CD4-positive, alpha-beta memory T cell (primary cell): ENCODE data around the gene GGT6. TPM values are rescaled to one million over a fixed set of nuclear protein-coding genes. Genes with fewer than 3 reads are reported as not detected.

Experiments used
- CTCF ChIA-PET: fragments of 350-600 bp; sonication (Branson Sonifier 250); formaldehyde crosslinking; loops from one replicate; lab custom pipeline; 2021; ENCODE audit warnings: inconsistent platforms; ENCODE audit not compliant: partially characterized antibody; lab: Charles Lee
- POLR2A ChIA-PET: fragments of 350-600 bp; sonication (Branson Sonifier 250); formaldehyde crosslinking; loops from one replicate; lab custom pipeline; 2021; ENCODE audit not compliant: partially characterized antibody; lab: Charles Lee
- DNase-seq, 5 donors: peaks; one replicate each; pipeline versions ENCODE4 v3.0.0 to v3.0.0-alpha.2; 2020 to 2022; ENCODE audit warnings: mixed read lengths in 1 of 5
- H3K27ac ChIP-seq: one replicate; pipeline ENCODE4 v1.7.0; 2013; ENCODE audit warnings: low read depth, low read length
- H3K27me3 ChIP-seq: 2 replicates; pipeline ENCODE4 v1.7.0; 2013; ENCODE audit warnings: mild to moderate bottlenecking, low read length, moderate library complexity; ENCODE audit not compliant: insufficient read depth
- H3K36me3 ChIP-seq: 2 replicates; pipeline ENCODE4 v1.7.0; 2013; ENCODE audit warnings: mild to moderate bottlenecking, low read length, moderate library complexity; ENCODE audit not compliant: insufficient read depth
- H3K4me1 ChIP-seq: 2 replicates; pipeline ENCODE4 v1.7.0; 2013; ENCODE audit warnings: mild to moderate bottlenecking, low read length, moderate library complexity; ENCODE audit not compliant: insufficient read depth
- H3K4me3 ChIP-seq, 2 donors: one replicate each; pipeline ENCODE4 v1.7.0; 2013; ENCODE audit warnings: low read length in 2 of 2, mild to moderate bottlenecking in 1 of 2
- H3K9me3 ChIP-seq, 2 donors: one replicate each; pipeline ENCODE4 v1.7.0; 2013; ENCODE audit warnings: low read length in 2 of 2, control low read depth in 1 of 2; ENCODE audit not compliant: control insufficient read depth in 1 of 2
- H3K27ac Mint-ChIP-seq, 7 donors: one replicate each; pipeline ENCODE4 v1.8.0; 2020 to 2021; ENCODE audit warnings: mixed read lengths in 7 of 7, mild to moderate bottlenecking in 6 of 7, inconsistent platforms in 3 of 7, moderate library complexity in 3 of 7
- H3K27me3 Mint-ChIP-seq, 2 donors: one replicate each; pipeline ENCODE4 v1.8.0; 2020 to 2021; ENCODE audit warnings: mixed read lengths in 2 of 2
- H3K36me3 Mint-ChIP-seq, 2 donors: one replicate each; pipeline ENCODE4 v1.8.0; 2020 to 2021; ENCODE audit warnings: mixed read lengths in 2 of 2, inconsistent platforms in 1 of 2, mild to moderate bottlenecking in 1 of 2
- H3K4me1 Mint-ChIP-seq, 4 donors: one replicate each; pipeline ENCODE4 v1.8.0; 2020 to 2021; ENCODE audit warnings: mixed read lengths in 4 of 4, mild to moderate bottlenecking in 1 of 4
- H3K4me3 Mint-ChIP-seq, 8 donors: one replicate each; pipeline ENCODE4 v1.8.0; 2020 to 2021; ENCODE audit warnings: mixed read lengths in 8 of 8, mild to moderate bottlenecking in 7 of 8, moderate library complexity in 6 of 8, inconsistent platforms in 3 of 8
- H3K9me3 Mint-ChIP-seq, 8 donors: one replicate each; pipeline ENCODE4 v1.8.0; 2020 to 2021; ENCODE audit warnings: mixed read lengths in 8 of 8, mild to moderate bottlenecking in 5 of 8, inconsistent platforms in 3 of 8, moderate library complexity in 1 of 8
- intact Hi-C: fragments of 100-400 bp; cut with micrococcal nuclease; formaldehyde crosslinking; loops from one replicate; pipeline ENCODE4 v1.15.1; 2023
- polyA plus RNA-seq, 2 donors: library from polyadenylated mRNA; unstranded; fragments of 300-500 nt; fragmentation: Illumina TruSeq; gene quantifications; one replicate each; pipeline ENCODE4 v1.2.3, GENCODE V29; 2021
- total RNA-seq, 2 experiments: library from RNA; stranded (reverse); gene quantifications; one replicate each; pipeline ENCODE4 v1.2.3, GENCODE V29; 2021

The GGT6 gene
- total and polyA plus RNA-seq, 4 experiments from 2014 or later = not detected

GRCh38 chr17:4548061-4548461 lies 12.3 kb downstream of the GGT6 start:
- Mint-ChIP-seq H3K4me1 (peaks cover 0 to 2% (median 0%) of the 10 kb centered on the region in 4 donors), H3K9me3 (no peaks in the 10 kb centered on the region), H3K36me3 (peaks cover 19 to 47% of the 10 kb centered on the region in 2 donors), H3K27me3 (no peaks in the 10 kb centered on the region), H3K27ac (no peak overlapping the region), H3K4me3 (no peak overlapping the region)
- CTCF ChIA-PET = interaction anchor here (1.7 kb wide), 1 partner anchor 19 kb away, joined by 4 read pairs; no protein-coding TSS in a partner anchor
- Histone ChIP-seq H3K9me3 (no peaks in the 10 kb centered on the region), H3K27ac (no peak overlapping the region), H3K4me3 (no peak overlapping the region), H3K4me1 (no peaks in the 10 kb centered on the region), H3K27me3 (no peaks in the 10 kb centered on the region), H3K36me3 (peaks cover 73% of the 10 kb centered on the region)
- POLR2A ChIA-PET = interaction anchor here (1.1 kb wide), 1 partner anchor 17 kb away, joined by 3 read pairs; no protein-coding TSS in a partner anchor
- intact Hi-C loops = no loop called here
- DNase-seq = no peak

GRCh38 chr17:4547118-4547906 lies 13.1 kb downstream of the GGT6 start:
- no peaks in the 10 kb centered on the region for H3K27me3 Mint-ChIP-seq
- Histone ChIP-seq H3K27me3 (no peaks in the 10 kb centered on the region), H3K27ac (no peak overlapping the region), H3K9me3 (no peaks in the 10 kb centered on the region), H3K4me3 (no peak overlapping the region), H3K4me1 (no peaks in the 10 kb centered on the region), H3K36me3 (peaks cover 75% of the 10 kb centered on the region)
- no peaks in the 10 kb centered on the region for H3K9me3 Mint-ChIP-seq
- CTCF ChIA-PET = no interaction called here
- peak overlapping the region in 1 of 7 donors; percentile 23 for H3K27ac Mint-ChIP-seq
- peaks cover 0 to 2% (median 0%) of the 10 kb centered on the region in 4 donors for H3K4me1 Mint-ChIP-seq
- H3K4me3 Mint-ChIP-seq = no peak overlapping the region
- intact Hi-C loops = no loop called here
- peaks cover 18 to 47% of the 10 kb centered on the region in 2 donors for H3K36me3 Mint-ChIP-seq
- POLR2A ChIA-PET = no interaction called here
- DNase-seq = no peak

- no peaks in the 10 kb centered on the region for H3K9me3 Mint-ChIP-seq
- H3K36me3 Mint-ChIP-seq = peaks cover 13 to 45% of the 10 kb centered on the region in 2 donors
- CTCF ChIA-PET = no interaction called here
- peaks cover 69% of the 10 kb centered on the region for H3K36me3 ChIP-seq
- no peak overlapping the region for H3K27ac Mint-ChIP-seq
- H3K4me1 ChIP-seq = no peaks in the 10 kb centered on the region
- DNase-seq = no peak
- H3K4me3 ChIP-seq = no peak overlapping the region
- no peaks in the 10 kb centered on the region for H3K27me3 Mint-ChIP-seq
- no peaks in the 10 kb centered on the region for H3K4me1 Mint-ChIP-seq
- intact Hi-C loops = no loop called here
- POLR2A ChIA-PET = no interaction called here
- no peaks in the 10 kb centered on the region for H3K9me3 ChIP-seq
- H3K27me3 ChIP-seq = no peaks in the 10 kb centered on the region
- no peak overlapping the region for H3K4me3 Mint-ChIP-seq
- H3K27ac ChIP-seq = no peak overlapping the region
Measured at GRCh38 chr17:4545217-4545951, 15.0 kb downstream of the GGT6 start.

- H3K4me3 Mint-ChIP-seq = no peak overlapping the region
- H3K27me3 ChIP-seq = no peaks in the 10 kb centered on the region
- intact Hi-C loops = no loop called here
- no peaks in the 10 kb centered on the region for H3K9me3 ChIP-seq
- no peaks in the 10 kb centered on the region for H3K4me1 ChIP-seq
- ChIA-PET POLR2A (no interaction called here), CTCF (no interaction called here)
- peaks cover 9 to 44% of the 10 kb centered on the region in 2 donors for H3K36me3 Mint-ChIP-seq
- peaks cover 64% of the 10 kb centered on the region for H3K36me3 ChIP-seq
- H3K27ac Mint-ChIP-seq = peak overlapping the region in 1 of 7 donors; percentile 53
- H3K4me3 ChIP-seq = no peak overlapping the region
- no peaks in the 10 kb centered on the region for H3K4me1 Mint-ChIP-seq
- H3K9me3 Mint-ChIP-seq = no peaks in the 10 kb centered on the region
- no peak overlapping the region for H3K27ac ChIP-seq
- DNase-seq = no peak
- no peaks in the 10 kb centered on the region for H3K27me3 Mint-ChIP-seq
Measured at GRCh38 chr17:4544951-4545216, 15.5 kb downstream of the GGT6 start.

DNA sequence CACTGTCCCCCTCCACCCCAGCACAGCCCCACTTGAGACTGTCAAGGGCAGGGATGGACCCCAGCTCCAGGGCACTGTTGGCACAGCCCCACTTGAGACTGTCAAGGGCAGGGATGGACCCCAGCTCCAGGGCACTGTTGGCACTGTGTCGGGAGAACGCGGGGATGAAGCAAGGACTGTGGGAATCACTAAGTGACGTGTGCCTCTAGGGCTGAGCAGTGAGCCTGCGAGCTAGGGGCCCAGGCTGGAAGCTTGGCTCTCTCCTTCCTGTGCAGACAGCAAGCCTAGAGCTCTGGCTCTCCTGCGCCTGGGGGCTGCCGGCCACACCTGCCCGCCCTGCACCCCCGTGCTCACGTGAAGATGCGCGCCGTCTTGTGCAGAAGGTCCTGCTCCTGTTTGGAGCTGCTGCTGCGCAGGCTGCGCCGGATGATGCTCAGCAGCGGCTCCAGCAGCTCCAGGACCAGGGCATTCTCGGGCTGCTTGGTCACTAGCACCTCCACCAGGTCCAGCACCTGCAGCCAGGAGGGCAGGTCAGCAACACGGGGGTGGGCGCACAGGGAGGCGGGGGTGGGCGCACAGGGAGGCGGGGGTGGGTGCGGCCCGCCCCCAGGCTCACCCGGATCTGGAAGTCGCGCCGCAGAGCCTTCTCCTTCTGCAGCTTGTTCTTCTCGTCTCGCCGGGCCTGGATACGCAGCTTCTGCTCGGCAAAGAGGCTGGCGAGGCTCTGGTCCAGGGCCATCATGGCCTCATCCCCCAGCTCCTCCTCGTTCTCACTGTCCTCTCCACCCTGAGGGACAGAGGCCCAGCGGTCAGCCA lies 16.0 kb downstream of the GGT6 start:
- Mint-ChIP-seq H3K9me3 (no peaks in the 10 kb centered on the region), H3K36me3 (peaks cover 13 to 44% of the 10 kb centered on the region in 2 donors), H3K27me3 (no peaks in the 10 kb centered on the region), H3K4me3 (no peak overlapping the region), H3K4me1 (no peaks in the 10 kb centered on the region), H3K27ac (peak overlapping the region in 2 of 7 donors; percentile 43 to 59)
- Histone ChIP-seq H3K36me3 (peaks cover 64% of the 10 kb centered on the region), H3K4me1 (no peaks in the 10 kb centered on the region), H3K27me3 (no peaks in the 10 kb centered on the region), H3K27ac (no peak overlapping the region), H3K4me3 (no peak overlapping the region), H3K9me3 (no peaks in the 10 kb centered on the region)
- POLR2A ChIA-PET = no interaction called here
- DNase-seq = no peak
- CTCF ChIA-PET = no interaction called here
- intact Hi-C loops = no loop called here

DNA sequence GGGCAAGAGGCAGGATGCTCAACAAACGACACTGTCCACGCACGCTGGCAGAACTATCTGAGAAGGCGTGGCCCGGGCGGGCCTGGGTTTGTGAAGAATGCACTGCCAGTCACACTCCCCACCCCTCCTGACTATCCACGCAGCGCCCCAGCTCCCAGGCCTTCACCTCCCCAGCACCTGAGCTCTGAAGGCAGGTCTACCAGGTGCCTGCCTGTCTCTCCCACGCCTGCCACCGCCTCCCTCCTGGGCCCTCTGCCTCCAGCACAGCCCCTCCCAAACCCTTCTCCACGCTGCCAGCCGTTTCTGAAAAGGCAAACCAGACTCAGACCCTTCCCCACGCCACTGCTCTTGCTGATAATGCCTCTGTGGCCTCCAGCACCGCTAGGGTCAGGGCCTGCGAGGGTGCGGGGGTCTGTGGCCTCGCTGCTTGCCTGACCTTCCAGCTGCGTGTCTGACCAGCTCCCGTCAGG lies 16.8 kb downstream of the GGT6 start:
- Mint-ChIP-seq H3K4me3 (no peak overlapping the region), H3K27ac (no peak overlapping the region), H3K9me3 (no peaks in the 10 kb centered on the region), H3K4me1 (no peaks in the 10 kb centered on the region), H3K27me3 (no peaks in the 10 kb centered on the region), H3K36me3 (peaks cover 13 to 42% of the 10 kb centered on the region in 2 donors)
- no peaks in the 10 kb centered on the region for H3K27me3 ChIP-seq
- H3K27ac ChIP-seq = no peak overlapping the region
- no peaks in the 10 kb centered on the region for H3K4me1 ChIP-seq
- ChIA-PET CTCF (no interaction called here), POLR2A (no interaction called here)
- peaks cover 59% of the 10 kb centered on the region for H3K36me3 ChIP-seq
- H3K9me3 ChIP-seq = no peaks in the 10 kb centered on the region
- intact Hi-C loops = no loop called here
- no peak for DNase-seq
- H3K4me3 ChIP-seq = no peak overlapping the region

DNA sequence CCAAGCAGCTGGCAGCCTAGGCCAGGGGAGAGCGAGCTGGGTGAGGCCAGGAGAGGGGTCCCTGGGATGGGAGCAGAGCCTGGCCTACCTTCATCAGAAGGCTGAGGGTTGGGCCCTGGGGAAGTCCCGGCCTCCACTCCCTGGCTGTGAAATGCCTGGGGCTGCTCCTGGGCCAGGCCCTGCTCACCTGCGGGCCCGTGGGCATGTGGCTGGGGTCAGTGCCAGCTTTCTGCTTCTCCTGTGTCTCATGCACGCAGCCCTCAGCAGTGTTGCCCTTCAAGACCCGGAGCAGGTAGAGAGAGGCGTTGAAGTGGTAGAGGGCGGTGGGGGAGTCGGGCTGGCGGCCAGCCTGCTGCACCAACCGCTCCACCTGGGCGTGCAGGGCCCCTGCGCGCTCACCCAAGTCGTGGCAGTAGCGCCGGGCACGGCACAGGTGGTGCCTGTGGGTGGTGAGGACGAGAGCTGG lies 17.6 kb downstream of the GGT6 start:
- CTCF ChIA-PET = interaction anchor here (1.1 kb wide), 1 partner anchor 122 kb away, joined by 3 read pairs; no protein-coding TSS in a partner anchor
- POLR2A ChIA-PET = no interaction called here
- DNase-seq = no peak
- Mint-ChIP-seq H3K27me3 (no peaks in the 10 kb centered on the region), H3K9me3 (no peaks in the 10 kb centered on the region), H3K36me3 (peaks cover 13 to 39% of the 10 kb centered on the region in 2 donors), H3K4me1 (no peaks in the 10 kb centered on the region), H3K27ac (no peak overlapping the region), H3K4me3 (no peak overlapping the region)
- Histone ChIP-seq H3K4me3 (no peak overlapping the region), H3K27me3 (no peaks in the 10 kb centered on the region), H3K36me3 (peaks cover 50% of the 10 kb centered on the region), H3K27ac (no peak overlapping the region), H3K9me3 (no peaks in the 10 kb centered on the region), H3K4me1 (no peaks in the 10 kb centered on the region)
- intact Hi-C loops = no loop called here
